K562 (cell line): ENCODE results near the gene TRPV6.

Experiments used
- CBX2 ChIP-seq: fragments of 200-600 bp; sonication (generic); IDR thresholded peaks from one replicate; pipeline ENCODE4 v1.6.1; 2012; ENCODE audit warnings: mild to moderate bottlenecking, low read length, inconsistent platforms; ENCODE audit not compliant: insufficient read depth, poor library complexity, severe bottlenecking
- KDM1A ChIP-seq, 2 experiments: fragments of 450-650 bp; IDR thresholded peaks; 2 replicates each; pipeline ENCODE4 v1.6.1; 2016; ENCODE audit warnings: mild to moderate bottlenecking in 2 of 2
- RCOR1 ChIP-seq, 2 experiments: IDR thresholded peaks; 2 replicates each; pipeline ENCODE4 v1.6.1; 2012; ENCODE audit warnings: low read depth in 2 of 2, low read length in 2 of 2, borderline replicate concordance in 1 of 2, improper control_type of control experiment in 1 of 2
- SMAD3 ChIP-seq: fragments of 450-650 bp; formaldehyde crosslinking; conservative IDR thresholded peaks from 2 replicates; pipeline ENCODE4 v1.4.0; 2020; ENCODE audit warnings: mild to moderate bottlenecking
- SREBF1 ChIP-seq: fragments of 150-350 bp; IDR thresholded peaks from 2 replicates; pipeline ENCODE4 v1.6.1; 2014; ENCODE audit warnings: antibody characterized with exemption, low read depth, low read length, borderline replicate concordance

DNA sequence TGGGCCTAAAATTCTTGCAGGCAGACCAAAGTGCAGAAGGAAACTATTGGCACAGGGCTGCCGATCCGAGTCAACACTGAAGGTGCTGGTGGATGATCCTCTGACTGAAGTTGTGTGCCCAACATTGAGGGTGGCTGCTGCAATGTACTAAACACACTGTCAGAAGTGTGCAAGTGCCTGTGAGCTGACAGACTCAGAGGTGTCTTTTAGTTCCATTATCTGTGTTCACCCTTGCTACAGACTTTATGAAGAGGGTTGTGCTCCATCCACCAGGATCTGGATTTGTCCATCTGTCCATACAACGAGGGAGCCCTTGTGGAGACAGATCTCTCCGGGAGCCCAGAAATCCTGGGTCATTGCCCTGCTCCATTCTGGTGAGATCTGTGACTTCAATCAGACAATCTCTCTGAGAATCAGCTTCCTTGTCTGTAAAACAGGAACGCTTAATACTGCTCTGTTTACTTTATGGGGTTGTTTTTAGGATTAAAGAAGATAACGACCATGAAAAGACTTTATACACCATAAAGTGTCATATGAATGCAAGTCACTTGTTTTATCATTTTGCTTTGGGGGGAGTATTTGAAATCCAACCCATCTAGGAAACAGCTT lies 9.5 kb upstream of the TRPV6 start:
- TF ChIP-seq SREBF1 (no peak), CBX2 (no peak), SMAD3 (CRISPR knock-in tag) (no peak), RCOR1 (IDR thresholded peaks at IDR 0.05; ENCODE audit: borderline replicate concordance in 1 of 2, low read depth in 2 of 2, low read length in 2 of 2) (no peak), KDM1A (IDR thresholded peaks at IDR 0.05) (no peak)
